CD4-positive, CD25-positive, alpha-beta regulatory T cell (primary cell): ENCODE measurements around the gene NF1. TPM values are rescaled to one million over a fixed set of nuclear protein-coding genes. Genes with fewer than 3 reads are reported as not detected.
"Not testable (repeated sequence)": the region's sequence is repeated elsewhere in the genome, so short reads cannot be mapped to it uniquely, and the experiment has no call there.

ENCODE experiments used
- ATAC-seq, 2 donors: fragments of 150-1000 bp; cut with Tn5 transposase; one replicate each; pipeline ENCODE4 v1.10.0; 2021; ENCODE audit warnings: low read depth in 2 of 2, moderate number of reproducible peaks in 2 of 2, moderate library complexity in 1 of 2
- DNase-seq, 3 donors: peaks; one replicate each; pipeline versions ENCODE4 v3.0.0 to v3.0.0-alpha.2; 2012 to 2022; ENCODE audit warnings: mixed read lengths in 1 of 3
- H3K27ac ChIP-seq: one replicate; pipeline ENCODE4 v1.7.0; 2013; ENCODE audit warnings: mild to moderate bottlenecking, low read length; ENCODE audit not compliant: insufficient read depth, poor library complexity, severe bottlenecking
- H3K27me3 ChIP-seq: one replicate; pipeline ENCODE4 v1.7.0; 2013; ENCODE audit warnings: low read length; ENCODE audit not compliant: control insufficient read depth, insufficient read depth
- H3K36me3 ChIP-seq: one replicate; pipeline ENCODE4 v1.7.0; 2013; ENCODE audit warnings: mild to moderate bottlenecking, low read length, moderate library complexity; ENCODE audit not compliant: control insufficient read depth, insufficient read depth
- H3K4me1 ChIP-seq: 2 replicates; pipeline ENCODE4 v1.7.0; 2013; ENCODE audit warnings: mild to moderate bottlenecking, low read length; ENCODE audit not compliant: insufficient read depth, control insufficient read depth, poor library complexity, severe bottlenecking
- H3K4me3 ChIP-seq: one replicate; pipeline ENCODE4 v1.7.0; 2013; ENCODE audit warnings: low read depth, mild to moderate bottlenecking, low read length, moderate library complexity
- H3K9me3 ChIP-seq, 2 experiments: 1 replicate in 1 of 2; 2 replicates in 1 of 2; pipeline ENCODE4 v1.7.0; 2013; ENCODE audit warnings: low read length in 2 of 2, mild to moderate bottlenecking in 1 of 2, moderate library complexity in 1 of 2; ENCODE audit not compliant: control insufficient read depth in 2 of 2
- H3K27ac Mint-ChIP-seq, 3 donors: one replicate each; pipeline ENCODE4 v1.8.0; 2020 to 2022; ENCODE audit warnings: mild to moderate bottlenecking in 3 of 3, mixed read lengths in 3 of 3, moderate library complexity in 2 of 3
- H3K27me3 Mint-ChIP-seq: one replicate; pipeline ENCODE4 v1.8.0; 2022; ENCODE audit warnings: mild to moderate bottlenecking, mixed read lengths
- H3K36me3 Mint-ChIP-seq: one replicate; pipeline ENCODE4 v1.8.0; 2020; ENCODE audit warnings: mixed read lengths
- H3K4me1 Mint-ChIP-seq, 4 donors: one replicate each; pipeline ENCODE4 v1.8.0; 2020 to 2022; ENCODE audit warnings: mixed read lengths in 4 of 4, mild to moderate bottlenecking in 1 of 4
- H3K4me3 Mint-ChIP-seq, 4 donors: one replicate each; pipeline ENCODE4 v1.8.0; 2020 to 2022; ENCODE audit warnings: mild to moderate bottlenecking in 4 of 4, mixed read lengths in 4 of 4, moderate library complexity in 3 of 4
- H3K9me3 Mint-ChIP-seq, 7 donors: one replicate each; pipeline ENCODE4 v1.8.0; 2020 to 2022; ENCODE audit warnings: mixed read lengths in 7 of 7, mild to moderate bottlenecking in 3 of 7, moderate library complexity in 2 of 7
- polyA plus RNA-seq, 4 donors: library from polyadenylated mRNA; unstranded; fragments of 300-500 nt; fragmentation: Illumina TruSeq; gene quantifications; one replicate each; pipeline ENCODE4 v1.2.3, GENCODE V29; 2021
- total RNA-seq: library from RNA; stranded (reverse); gene quantifications from one replicate; pipeline ENCODE4 v1.2.3, GENCODE V29; 2022

NF1 gene
- total and polyA plus RNA-seq, 5 donors from 2014 or later = 19.7 to 47.3 (median 40.8) TPM

- Mint-ChIP-seq H3K4me1 (peaks cover 17 to 65% (median 46%) of the 10 kb centered on the region in 4 donors), H3K27me3 (no peaks in the 10 kb centered on the region), H3K36me3 (peaks cover 36% of the 10 kb centered on the region), H3K9me3 (peaks cover 0 to 7% (median 0%) of the 10 kb centered on the region in 7 donors), H3K4me3 (peak overlapping the region; percentile 92 to 93 (median 92)), H3K27ac (peak overlapping the region; percentile 96 to 100 (median 96))
- Histone ChIP-seq H3K9me3 (no peaks in the 10 kb centered on the region), H3K4me1 (peaks cover 58% of the 10 kb centered on the region), H3K4me3 (peak overlapping the region; percentile 99), H3K27me3 (no peaks in the 10 kb centered on the region), H3K36me3 (peaks cover 36% of the 10 kb centered on the region), H3K27ac (peak overlapping the region; percentile 92)
- DNase-seq (no peak), ATAC-seq (no peak)
Measured at GRCh38 chr17:31308372-31309334, 213.9 kb downstream of the NF1 start.

- H3K36me3 Mint-ChIP-seq = peaks cover 27% of the 10 kb centered on the region
- H3K4me1 Mint-ChIP-seq = peaks cover 22 to 61% (median 47%) of the 10 kb centered on the region in 4 donors
- ATAC-seq = peak; percentile 40 to 41
- H3K27ac Mint-ChIP-seq = peak overlapping the region; percentile 96 to 100 (median 96)
- peak overlapping the region; percentile 99 for H3K4me3 ChIP-seq
- no peaks in the 10 kb centered on the region for H3K9me3 ChIP-seq
- peak in 2 of 3 donors; percentile 57 to 72 for DNase-seq
- no peaks in the 10 kb centered on the region for H3K27me3 ChIP-seq
- peak overlapping the region; percentile 92 to 93 (median 92) for H3K4me3 Mint-ChIP-seq
- peaks cover 63% of the 10 kb centered on the region for H3K4me1 ChIP-seq
- H3K9me3 Mint-ChIP-seq = peaks cover 0 to 7% (median 0%) of the 10 kb centered on the region in 7 donors
- H3K36me3 ChIP-seq = peaks cover 27% of the 10 kb centered on the region
- no peaks in the 10 kb centered on the region for H3K27me3 Mint-ChIP-seq
- peak overlapping the region; percentile 92 for H3K27ac ChIP-seq
Measured at GRCh38 chr17:31309556-31309955, 214.8 kb downstream of the NF1 start.

GRCh38 chr17:31310260-31310659, 215.5 kb downstream of the NF1 start:
- H3K27me3 Mint-ChIP-seq = no peaks in the 10 kb centered on the region

GRCh38 chr17:31310886-31311285, 216.1 kb downstream of the NF1 start:
- Mint-ChIP-seq H3K9me3 (no peaks in the 10 kb centered on the region), H3K36me3 (peaks cover 14% of the 10 kb centered on the region), H3K27me3 (no peaks in the 10 kb centered on the region), H3K4me1 (peaks cover 19 to 59% (median 46%) of the 10 kb centered on the region in 4 donors), H3K27ac (peak overlapping the region; percentile 96 to 100 (median 97)), H3K4me3 (peak overlapping the region; percentile 92 to 98 (median 92))
- Histone ChIP-seq H3K36me3 (peaks cover 13% of the 10 kb centered on the region), H3K27me3 (no peaks in the 10 kb centered on the region), H3K27ac (peak overlapping the region; percentile 92), H3K4me1 (peaks cover 73% of the 10 kb centered on the region), H3K4me3 (peak overlapping the region; percentile 99), H3K9me3 (no peaks in the 10 kb centered on the region)
- DNase-seq (peak in 1 of 3 donors; percentile 51), ATAC-seq (no peak)

More at GRCh38 chr17:31310260-31310659, 215.5 kb downstream of the NF1 start:
- H3K27ac Mint-ChIP-seq = peak overlapping the region; percentile 96 to 100 (median 96)
- H3K27ac ChIP-seq = peak overlapping the region; percentile 92
- H3K36me3 ChIP-seq = peaks cover 20% of the 10 kb centered on the region
- H3K36me3 Mint-ChIP-seq = peaks cover 20% of the 10 kb centered on the region
- H3K4me1 Mint-ChIP-seq = peaks cover 23 to 60% (median 48%) of the 10 kb centered on the region in 4 donors
- peak overlapping the region; percentile 92 to 93 (median 92) for H3K4me3 Mint-ChIP-seq
- ATAC-seq = peak; percentile 60 to 61
- peaks cover 0 to 2% (median 0%) of the 10 kb centered on the region in 7 donors for H3K9me3 Mint-ChIP-seq
- H3K27me3 ChIP-seq = no peaks in the 10 kb centered on the region
- H3K4me3 ChIP-seq = peak overlapping the region; percentile 99
- H3K4me1 ChIP-seq = peaks cover 69% of the 10 kb centered on the region
- peak; percentile 67 to 84 (median 79) for DNase-seq
- H3K9me3 ChIP-seq = no peaks in the 10 kb centered on the region

GRCh38 chr17:31311526-31311925, 216.7 kb downstream of the NF1 start:
- peaks cover 8% of the 10 kb centered on the region for H3K36me3 Mint-ChIP-seq
- ATAC-seq = no peak
- peak in 1 of 3 donors; percentile 47 for DNase-seq
- no peaks in the 10 kb centered on the region for H3K27me3 Mint-ChIP-seq
- H3K27ac Mint-ChIP-seq = peak overlapping the region; percentile 96 to 100 (median 97)
- peak overlapping the region; percentile 92 for H3K27ac ChIP-seq
- H3K4me3 Mint-ChIP-seq = peak overlapping the region; percentile 92 to 98 (median 92)
- peaks cover 7% of the 10 kb centered on the region for H3K36me3 ChIP-seq
- no peaks in the 10 kb centered on the region for H3K9me3 ChIP-seq
- peaks cover 73% of the 10 kb centered on the region for H3K4me1 ChIP-seq
- peak overlapping the region; percentile 99 for H3K4me3 ChIP-seq
- H3K27me3 ChIP-seq = no peaks in the 10 kb centered on the region
- H3K4me1 Mint-ChIP-seq = peaks cover 13 to 59% (median 43%) of the 10 kb centered on the region in 4 donors
- no peaks in the 10 kb centered on the region for H3K9me3 Mint-ChIP-seq

- not testable (repeated sequence) for H3K9me3 Mint-ChIP-seq, H3K36me3 ChIP-seq, ATAC-seq, H3K27me3 Mint-ChIP-seq, H3K9me3 ChIP-seq, H3K27me3 ChIP-seq
- H3K4me3 Mint-ChIP-seq = peak overlapping the region; percentile 92 to 98 (median 92)
- Histone ChIP-seq H3K4me1 (peaks cover 73% of the 10 kb centered on the region), H3K27ac (peak overlapping the region; percentile 92), H3K4me3 (peak overlapping the region; percentile 99)
- H3K27ac Mint-ChIP-seq = peak overlapping the region; percentile 96 to 100 (median 97)
- DNase-seq = peak in 1 of 3 donors; percentile 49
- H3K4me1 Mint-ChIP-seq = peaks cover 13 to 58% (median 39%) of the 10 kb centered on the region in 4 donors
- peaks cover 10% of the 10 kb centered on the region for H3K36me3 Mint-ChIP-seq
Measured at GRCh38 chr17:31312223-31312622, 217.4 kb downstream of the NF1 start.

GRCh38 chr17:31313982-31314781, 219.4 kb downstream of the NF1 start, which contains the start of gene EVI2B:
TSS of gene EVI2B (minus strand) at chr17:31314054. CDS start at chr17:31305609, 8,445 bp downstream.
- no peaks in the 10 kb centered on the region for H3K27me3 Mint-ChIP-seq
- Histone ChIP-seq H3K36me3 (no peaks in the 10 kb centered on the region), H3K27ac (peak within 1 kb of the TSS; percentile 92), H3K9me3 (no peaks in the 10 kb centered on the region), H3K4me1 (peaks cover 66% of the 10 kb centered on the region), H3K4me3 (peak within 1 kb of the TSS; percentile 99), H3K27me3 (no peaks in the 10 kb centered on the region)
- peak; percentile 44 to 57 for ATAC-seq
- H3K36me3 Mint-ChIP-seq = peaks cover 14% of the 10 kb centered on the region
- peak within 1 kb of the TSS; percentile 91 to 96 (median 96) for H3K27ac Mint-ChIP-seq
- DNase-seq = peak in 2 of 3 donors; percentile 75 to 80
- H3K4me3 Mint-ChIP-seq = peak within 1 kb of the TSS; percentile 92 to 98 (median 96)
- no peaks in the 10 kb centered on the region for H3K9me3 Mint-ChIP-seq
- peaks cover 10 to 42% (median 29%) of the 10 kb centered on the region in 4 donors for H3K4me1 Mint-ChIP-seq
